Smooth muscle cell (in vitro differentiated cells): ENCODE results near the gene RHOB. TPM values are rescaled to one million over a fixed set of nuclear protein-coding genes. Genes with fewer than 3 reads are reported as not detected.

Experiments
- DNase-seq: peaks from one replicate; lab custom pipeline; 2025; ENCODE audit not compliant: unreplicated experiment; lab: John Stamatoyannopoulos, UW
- H2AFZ ChIP-seq: fragments of 200-600 bp; sonication (generic); 2 replicates; pipeline ENCODE4 v1.6.0; 2016; ENCODE audit warnings: antibody characterized with exemption, low read depth, mild to moderate bottlenecking
- H3F3A ChIP-seq: fragments of 200-600 bp; sonication (generic); 2 replicates; pipeline ENCODE4 v1.6.0; 2017; ENCODE audit warnings: antibody characterized with exemption, low read depth
- H3K27ac ChIP-seq: fragments of 200-600 bp; sonication (generic); 2 replicates; pipeline ENCODE4 v1.5.1; 2016; ENCODE audit warnings: low read depth, mild to moderate bottlenecking
- H3K27me3 ChIP-seq: fragments of 200-600 bp; sonication (generic); 2 replicates; pipeline ENCODE4 v1.6.1; 2016; ENCODE audit warnings: low read depth, mild to moderate bottlenecking
- H3K36me3 ChIP-seq: fragments of 200-600 bp; sonication (generic); 2 replicates; pipeline ENCODE4 v1.5.1; 2016; ENCODE audit warnings: low read depth
- H3K4me1 ChIP-seq: fragments of 200-600 bp; sonication (generic); 2 replicates; pipeline ENCODE4 v1.5.1; 2016; ENCODE audit warnings: low read depth
- H3K4me2 ChIP-seq: fragments of 200-600 bp; sonication (generic); 2 replicates; pipeline ENCODE4 v1.6.0; 2016; ENCODE audit warnings: mild to moderate bottlenecking
- H3K4me3 ChIP-seq: fragments of 200-600 bp; sonication (generic); 2 replicates; pipeline ENCODE4 v1.5.1; 2016; ENCODE audit warnings: mild to moderate bottlenecking
- H3K79me2 ChIP-seq: fragments of 200-600 bp; sonication (generic); 2 replicates; pipeline ENCODE4 v1.6.0; 2016; ENCODE audit warnings: low read depth, mild to moderate bottlenecking
- H3K9ac ChIP-seq: fragments of 200-600 bp; sonication (generic); 2 replicates; pipeline ENCODE4 v1.6.0; 2016; ENCODE audit warnings: low read depth
- H3K9me3 ChIP-seq: fragments of 200-600 bp; sonication (generic); replicated peaks from 2 replicates; pipeline ENCODE4 v1.5.1; 2016; ENCODE audit warnings: low read depth
- H4K20me1 ChIP-seq: fragments of 200-600 bp; sonication (generic); 2 replicates; pipeline ENCODE4 v1.6.0; 2016; ENCODE audit warnings: low read depth
- CTCF ChIP-seq: fragments of 200-600 bp; sonication (generic); IDR thresholded peaks from 2 replicates; pipeline ENCODE4 v1.5.1; 2017; ENCODE audit warnings: borderline replicate concordance, mild to moderate bottlenecking, antibody characterized with exemption; ENCODE audit not compliant: insufficient read depth, poor library complexity, severe bottlenecking
- WGBS: methylation state at CpG from one replicate; pipeline ENCODE4 v1.1.7; 2016; ENCODE audit warnings: low lambda C conversion rate; 5-methylcytosine and 5-hydroxymethylcytosine counted together
- polyA plus RNA-seq: library from polyadenylated mRNA; unstranded; fragments of >200 nt; fragmentation: Nextera tagmentation; extraction: Ambion mirVana; gene quantifications from 2 replicates; pipeline ENCODE4 v1.2.1, GENCODE V29; 2016
- total RNA-seq: library from RNA; depleted of rRNA; stranded (reverse); fragments of >200 nt; gene quantifications from 2 replicates; pipeline ENCODE4 v1.2.3, GENCODE V29; 2014

The RHOB gene
- total and polyA plus RNA-seq, 2 experiments from 2014 or later, result 75.9 to 218 TPM

- Histone ChIP-seq H3K27me3 (no peaks in the 10 kb centered on the region), H3K79me2 (no peaks in the 10 kb centered on the region), H3K9ac (no peak overlapping the region), H3K36me3 (no peaks in the 10 kb centered on the region), H3K4me2 (no peak overlapping the region), H3K9me3 (peaks cover 8% of the 10 kb centered on the region), H3K27ac (no peak overlapping the region), H3K4me3 (no peak overlapping the region), H3F3A (no peaks in the 10 kb centered on the region), H3K4me1 (no peaks in the 10 kb centered on the region), H2AFZ (no peak overlapping the region), H4K20me1 (no peaks in the 10 kb centered on the region)
- no peak for TF ChIP-seq CTCF
- DNase-seq, result no peak
Observed at GRCh38 chr2:20409039-20409438, 37.8 kb upstream of the RHOB start.

- no peaks in the 10 kb centered on the region for H3K4me1 ChIP-seq
- WGBS, result 95% methylated on average over 5 of the region's 5 CpGs
- no peaks in the 10 kb centered on the region for H3K36me3 ChIP-seq
- H3K9me3 ChIP-seq, result peaks cover 8% of the 10 kb centered on the region
- no peaks in the 10 kb centered on the region for H4K20me1 ChIP-seq
- no peaks in the 10 kb centered on the region for H3K27me3 ChIP-seq
- H3K4me2 ChIP-seq, result no peak overlapping the region
- TF ChIP-seq CTCF, result no peak
- no peak for DNase-seq
- no peak overlapping the region for H2AFZ ChIP-seq
- H3K79me2 ChIP-seq, result no peaks in the 10 kb centered on the region
- no peaks in the 10 kb centered on the region for H3F3A ChIP-seq
- no peak overlapping the region for H3K4me3 ChIP-seq
- no peak overlapping the region for H3K27ac ChIP-seq
- no peak overlapping the region for H3K9ac ChIP-seq
Observed at GRCh38 chr2:20410556-20411277, 36.2 kb upstream of the RHOB start.

GRCh38 chr2:20411361-20411894 is 35.4 kb upstream of the RHOB start:
- Histone ChIP-seq H3K27ac (no peak overlapping the region), H4K20me1 (no peaks in the 10 kb centered on the region), H3K36me3 (no peaks in the 10 kb centered on the region), H3K9me3 (peaks cover 8% of the 10 kb centered on the region), H2AFZ (no peak overlapping the region), H3K9ac (no peak overlapping the region), H3K79me2 (no peaks in the 10 kb centered on the region), H3F3A (no peaks in the 10 kb centered on the region), H3K27me3 (no peaks in the 10 kb centered on the region), H3K4me3 (no peak overlapping the region), H3K4me1 (no peaks in the 10 kb centered on the region), H3K4me2 (no peak overlapping the region)
- peak; percentile 65 for TF ChIP-seq CTCF
- DNase-seq, result no peak
- 21% methylated on average over 3 of the region's 3 CpGs for WGBS

- H3K4me1 ChIP-seq, result peaks cover 7% of the 10 kb centered on the region
- TF ChIP-seq CTCF, result no peak
- no peaks in the 10 kb centered on the region for H3K27me3 ChIP-seq
- H3K27ac ChIP-seq, result no peak overlapping the region
- no peaks in the 10 kb centered on the region for H3K9me3 ChIP-seq
- H3K79me2 ChIP-seq, result no peaks in the 10 kb centered on the region
- H3K4me2 ChIP-seq, result no peak overlapping the region
- H3K4me3 ChIP-seq, result no peak overlapping the region
- H4K20me1 ChIP-seq, result no peaks in the 10 kb centered on the region
- no peaks in the 10 kb centered on the region for H3F3A ChIP-seq
- no peak overlapping the region for H2AFZ ChIP-seq
- no peak overlapping the region for H3K9ac ChIP-seq
- no peak for DNase-seq
- WGBS, result 89% methylated on average over 3 of the region's 3 CpGs
- no peaks in the 10 kb centered on the region for H3K36me3 ChIP-seq
Observed at GRCh38 chr2:20414806-20415205, 32.1 kb upstream of the RHOB start.
